Endothelial cell of umbilical vein (primary cell): ENCODE measurements around the gene LCMT2. TPM values are rescaled to one million over a fixed set of nuclear protein-coding genes. Genes with fewer than 3 reads are reported as not detected.

ENCODE experiments used
- Bru-seq: library from RNA; stranded (reverse); fragments of 400-500 nt; gene quantifications from one replicate; lab custom pipeline; 2021; lab: Mats Ljungman, UMichigan
- BruChase-seq, 2 experiments: library from RNA; stranded (reverse); fragments of 400-500 nt; gene quantifications; one replicate each; lab custom pipeline; 2021; lab: Mats Ljungman, UMichigan
- BruUV-seq: library from RNA; stranded (reverse); fragments of 400-500 nt; replicated peaks from 2 replicates; lab custom pipeline; 2021; lab: Mats Ljungman, UMichigan
- CTCF ChIA-PET: fragments of 300-600, 350-600 bp; sonication (Branson Sonifier 250); formaldehyde crosslinking; loops from one replicate; lab custom pipeline; 2021; ENCODE audit warnings: antibody characterized with exemption, inconsistent platforms; lab: Charles Lee
- POLR2A ChIA-PET: fragments of 300-600, 350-600 bp; sonication (Branson Sonifier 250); formaldehyde crosslinking; loops from one replicate; lab custom pipeline; 2021; ENCODE audit warnings: antibody characterized with exemption, inconsistent platforms; lab: Charles Lee
- DNase-seq: peaks from one replicate; pipeline ENCODE4 v3.0.0-alpha.2; 2011; ENCODE audit warnings: low read depth, low spot score
- FAIRE-seq: peaks from 2 replicates; lab custom pipeline; 2011; peaks lifted over from hg19 to GRCh38; lab: Jason Lieb, UNC
- H2AFZ ChIP-seq: 2 replicates; pipeline ENCODE4 v1.6.0; 2012; ENCODE audit warnings: low read depth, low read length, control low read depth, inconsistent platforms
- H3K27ac ChIP-seq: 2 replicates; pipeline ENCODE4 v1.5.1; 2011; ENCODE audit warnings: low read depth, mild to moderate bottlenecking, control low read depth, low read length, moderate library complexity; ENCODE audit not compliant: insufficient read depth
- H3K27me3 ChIP-seq, 2 experiments: 2 replicates each; pipeline versions ENCODE4 v1.6.0 to v1.6.1; 2011; ENCODE audit warnings: low read length in 2 of 2, mixed read lengths in 1 of 2; ENCODE audit not compliant: control insufficient read depth in 2 of 2, insufficient read depth in 2 of 2
- H3K36me3 ChIP-seq, 2 experiments: 2 replicates in 1 of 2; 3 replicates in 1 of 2; pipeline ENCODE4 v1.5.1; 2011; ENCODE audit warnings: low read length in 2 of 2, mild to moderate bottlenecking in 1 of 2, moderate library complexity in 1 of 2; ENCODE audit not compliant: control insufficient read depth in 2 of 2, insufficient read depth in 2 of 2; ENCODE audit errors: extremely low read depth in 1 of 2
- H3K4me1 ChIP-seq: 3 replicates; pipeline ENCODE4 v1.5.1; 2011; ENCODE audit warnings: mild to moderate bottlenecking, low read length; ENCODE audit not compliant: control insufficient read depth, insufficient read depth; ENCODE audit errors: extremely low read depth
- H3K4me2 ChIP-seq: 2 replicates; pipeline ENCODE4 v1.6.1; 2011; ENCODE audit warnings: low read length, control low read depth, mixed read lengths; ENCODE audit not compliant: insufficient read depth
- H3K4me3 ChIP-seq, 3 experiments: fragments of 200-600 bp in 1 of 3; sonication (generic), shearing (Covaris generic) in 1 of 3; replicated peaks in 1 of 3; 2 replicates each; pipeline ENCODE4 v1.5.1; 2011 to 2016; ENCODE audit warnings: control low read depth in 3 of 3, low read length in 3 of 3, mild to moderate bottlenecking in 2 of 3, inconsistent platforms in 1 of 3, low read depth in 1 of 3, moderate library complexity in 1 of 3; ENCODE audit not compliant: insufficient read depth in 1 of 3
- H3K79me2 ChIP-seq: 2 replicates; pipeline ENCODE4 v1.6.0; 2012; ENCODE audit warnings: low read length, inconsistent platforms; ENCODE audit not compliant: control insufficient read depth, insufficient read depth
- H3K9ac ChIP-seq: replicated peaks from 2 replicates; pipeline ENCODE3; 2011; ENCODE audit warnings: low read length, control low read depth; ENCODE audit not compliant: insufficient read depth; ENCODE audit errors: extremely low read depth
- H3K9me1 ChIP-seq: replicated peaks from 3 replicates; pipeline ENCODE4 v1.6.0; 2011; ENCODE audit warnings: mild to moderate bottlenecking, low read length; ENCODE audit not compliant: control insufficient read depth, insufficient read depth; ENCODE audit errors: extremely low read depth
- H3K9me3 ChIP-seq: replicated peaks from 2 replicates; pipeline ENCODE4 v1.5.1; 2012; ENCODE audit warnings: low read length, inconsistent platforms; ENCODE audit not compliant: control insufficient read depth, insufficient read depth
- H4K20me1 ChIP-seq: replicated peaks from 2 replicates; pipeline ENCODE3; 2011; ENCODE audit warnings: mild to moderate bottlenecking, low read length; ENCODE audit not compliant: control insufficient read depth, insufficient read depth; ENCODE audit errors: extremely low read depth
- CTCF ChIP-seq, 2 donors: IDR thresholded peaks; 1 replicate in 1 of 2; 2 replicates in 1 of 2; pipeline ENCODE4 v1.5.1; 2011; ENCODE audit warnings: low read length in 2 of 2, mild to moderate bottlenecking in 2 of 2, moderate library complexity in 2 of 2, control low read depth in 1 of 2, inconsistent platforms in 1 of 2, low read depth in 1 of 2; ENCODE audit not compliant: insufficient read depth in 1 of 2; ENCODE audit errors: extremely low read depth in 1 of 2
- EZH2 ChIP-seq: IDR thresholded peaks from 2 replicates; pipeline ENCODE4 v1.6.1; 2012; ENCODE audit warnings: borderline replicate concordance, low read depth, mild to moderate bottlenecking, moderate library complexity, low read length, inconsistent platforms; ENCODE audit not compliant: severe bottlenecking
- FOS ChIP-seq: IDR thresholded peaks from 2 replicates; pipeline ENCODE4 v1.6.1; 2011; ENCODE audit warnings: mild to moderate bottlenecking, low read length, moderate library complexity, borderline replicate concordance; ENCODE audit not compliant: insufficient read depth
- GATA2 ChIP-seq: IDR thresholded peaks from 2 replicates; pipeline ENCODE4 v1.7.0; 2011; ENCODE audit warnings: low read depth, mild to moderate bottlenecking, moderate library complexity, mixed read lengths, low read length; ENCODE audit not compliant: insufficient read length, insufficient read depth
- JUN ChIP-seq: IDR thresholded peaks from 2 replicates; pipeline ENCODE4 v1.6.1; 2011; ENCODE audit warnings: borderline replicate concordance, low read depth; ENCODE audit not compliant: insufficient read length, insufficient read depth
- MYC ChIP-seq: IDR thresholded peaks from one replicate; pipeline ENCODE4 v1.6.1; 2011; ENCODE audit warnings: mild to moderate bottlenecking, low read depth, low read length
- POLR2A ChIP-seq: IDR thresholded peaks from 2 replicates; pipeline ENCODE4 v1.6.1; 2012; ENCODE audit warnings: low read depth, mild to moderate bottlenecking, control low read depth, low read length
- POLR2AphosphoS5 ChIP-seq: IDR thresholded peaks from 2 replicates; pipeline ENCODE4 v1.6.1; 2012; ENCODE audit warnings: low read depth, mild to moderate bottlenecking, control low read depth, low read length, moderate library complexity; ENCODE audit not compliant: insufficient read depth
- dilution Hi-C: fragments of 300-500 bp; cut with MboI; formaldehyde crosslinking; loops from one replicate; pipeline ENCODE4 v1.15.0; 2019; ENCODE audit warnings: low sequenced_read_pairs; ENCODE audit not compliant: extremely low pct_ligation_motif_present
- intact Hi-C: fragments of 100-400 bp; cut with micrococcal nuclease; formaldehyde crosslinking; loops from one replicate; pipeline ENCODE4 v1.10.0; 2022
- long read RNA-seq: library from polyadenylated mRNA; stranded (forward); transcript quantifications from one replicate; pipeline ENCODE4 v2.0.0, GENCODE V29; 2021
- polyA minus RNA-seq, 3 experiments: library from RNA; depleted of rRNA, polyadenylated mRNA; stranded (reverse); fragments of >200 nt; gene quantifications; 1 replicate in 1 of 3; 2 replicates in 2 of 3; pipeline ENCODE4 v1.2.3, GENCODE V29; 2011
- polyA plus RNA-seq, 4 experiments: library from polyadenylated mRNA; depleted of rRNA in 3 of 4; stranded (reverse) in 3 of 4; unstranded in 1 of 4; fragments of >200 nt; gene quantifications; 2 replicates each; pipeline versions ENCODE4 v1.2.1 to v1.2.3, GENCODE V29; 2011 to 2012; ENCODE audit warnings: missing spikeins in 1 of 4
- total RNA-seq: library from RNA; stranded (reverse); gene quantifications from 2 replicates; pipeline ENCODE4 v1.2.3, GENCODE V29; 2021
- TF ChIP-seq, protein P1 (sequence below): IDR thresholded peaks from 2 replicates; pipeline ENCODE4 v1.6.1; 2011; ENCODE audit not compliant: insufficient read depth, insufficient read length

LCMT2 gene, protein sequence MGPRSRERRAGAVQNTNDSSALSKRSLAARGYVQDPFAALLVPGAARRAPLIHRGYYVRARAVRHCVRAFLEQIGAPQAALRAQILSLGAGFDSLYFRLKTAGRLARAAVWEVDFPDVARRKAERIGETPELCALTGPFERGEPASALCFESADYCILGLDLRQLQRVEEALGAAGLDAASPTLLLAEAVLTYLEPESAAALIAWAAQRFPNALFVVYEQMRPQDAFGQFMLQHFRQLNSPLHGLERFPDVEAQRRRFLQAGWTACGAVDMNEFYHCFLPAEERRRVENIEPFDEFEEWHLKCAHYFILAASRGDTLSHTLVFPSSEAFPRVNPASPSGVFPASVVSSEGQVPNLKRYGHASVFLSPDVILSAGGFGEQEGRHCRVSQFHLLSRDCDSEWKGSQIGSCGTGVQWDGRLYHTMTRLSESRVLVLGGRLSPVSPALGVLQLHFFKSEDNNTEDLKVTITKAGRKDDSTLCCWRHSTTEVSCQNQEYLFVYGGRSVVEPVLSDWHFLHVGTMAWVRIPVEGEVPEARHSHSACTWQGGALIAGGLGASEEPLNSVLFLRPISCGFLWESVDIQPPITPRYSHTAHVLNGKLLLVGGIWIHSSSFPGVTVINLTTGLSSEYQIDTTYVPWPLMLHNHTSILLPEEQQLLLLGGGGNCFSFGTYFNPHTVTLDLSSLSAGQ
- total RNA-seq = 5.0 and 6.1 TPM in 2 replicates
- 4.1 and 4.7 TPM in 2 replicates for polyA plus RNA-seq
- polyA plus RNA-seq (2011; cell fraction: cytosol; rRNA removed) = 3.6 and 4.2 TPM in 2 replicates
- 2.9 and 3.6 TPM in 2 replicates for polyA plus RNA-seq (2011; cell fraction: nucleus; rRNA removed)
- 2.7 and 4.2 TPM in 2 replicates for polyA plus RNA-seq (2012)
- polyA minus RNA-seq = 13.0 and 13.7 TPM in 2 replicates
- 16.1 TPM for polyA minus RNA-seq (2011; cell fraction: cytosol; rRNA and poly(A)+ RNA removed)
- polyA minus RNA-seq (2011; cell fraction: nucleus; rRNA and poly(A)+ RNA removed) = 4.4 and 8.1 TPM in 2 replicates
- Bru-seq, nascent RNA = percentile 55 among the genes with signal in this experiment
- BruChase-seq, experiment 1, labeled RNA remaining after a 6-hour chase = percentile 14 among the genes with signal in this experiment
- percentile 48 among the genes with signal in this experiment for BruChase-seq, experiment 2, labeled RNA remaining after a 2-hour chase
- long read RNA-seq, full-length matches to known transcripts = 13 of 13 reads
- long read RNA-seq, partial matches to known transcripts = 0 of 13 reads
- long read RNA-seq, other reads (novel, unspliced or antisense) = 0 of 13 reads

DNA sequence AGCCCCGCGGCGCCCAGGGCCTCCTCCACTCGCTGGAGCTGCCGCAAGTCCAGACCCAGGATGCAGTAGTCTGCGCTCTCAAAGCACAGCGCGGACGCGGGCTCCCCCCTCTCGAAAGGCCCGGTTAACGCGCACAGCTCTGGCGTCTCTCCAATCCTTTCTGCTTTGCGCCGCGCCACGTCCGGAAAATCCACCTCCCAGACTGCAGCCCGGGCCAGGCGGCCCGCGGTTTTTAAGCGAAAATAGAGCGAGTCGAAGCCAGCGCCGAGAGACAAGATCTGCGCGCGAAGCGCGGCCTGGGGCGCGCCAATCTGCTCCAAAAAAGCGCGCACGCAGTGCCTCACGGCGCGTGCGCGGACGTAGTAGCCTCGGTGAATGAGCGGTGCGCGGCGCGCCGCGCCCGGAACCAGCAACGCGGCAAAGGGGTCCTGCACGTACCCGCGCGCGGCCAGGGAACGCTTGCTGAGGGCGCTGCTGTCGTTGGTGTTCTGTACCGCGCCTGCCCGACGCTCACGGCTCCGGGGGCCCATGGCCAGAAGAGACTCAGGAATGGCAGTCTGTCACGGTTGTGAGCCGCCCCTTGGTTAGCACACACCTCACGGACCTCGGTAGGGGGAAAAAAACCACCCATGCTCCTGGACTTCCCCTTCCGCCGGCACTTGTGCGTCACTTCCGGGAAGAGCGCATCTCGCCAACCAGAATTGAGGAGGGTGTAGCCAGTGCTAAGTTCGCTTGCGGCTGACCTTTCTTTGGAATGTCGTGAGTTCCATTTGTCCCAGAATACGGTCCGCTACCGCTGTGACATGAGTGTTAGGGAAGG, at the start of gene LCMT2:
LCMT2 (minus strand) TSS at position 614 of the 820 bp plus-strand sequence; CDS start at position 530, 84 bp downstream.
- BruUV-seq = TSS peak; percentile 48
- H3K27ac ChIP-seq = peak within 1 kb of the TSS; percentile 74
- H3K79me2 ChIP-seq = no peaks in the 10 kb centered on the region
- peak within 1 kb of the TSS; percentile 86 for H2AFZ ChIP-seq
- DNase-seq = peak; percentile 93
- peaks cover 11% of the 10 kb centered on the region for H3K4me1 ChIP-seq
- H3K9me1 ChIP-seq = no peaks in the 10 kb centered on the region
- H4K20me1 ChIP-seq = no peaks in the 10 kb centered on the region
- intact Hi-C loops (no loop called here), dilution Hi-C loops (no loop called here)
- ChIA-PET POLR2A (no interaction called here), CTCF (interaction anchor here (1.2 kb wide), 1 partner anchor 105 kb away, joined by 3 read pairs; no protein-coding TSS in a partner anchor)
- H3K9ac ChIP-seq = peak within 1 kb of the TSS; percentile 68
- H3K9me3 ChIP-seq = no peaks in the 10 kb centered on the region
- FAIRE-seq = peak; percentile 97
- no peak for TF ChIP-seq JUN
- TF ChIP-seq POLR2AphosphoS5 = peak; percentile 55
- peak; percentile 55 for TF ChIP-seq POLR2A
- TF ChIP-seq MYC = no peak
- no peak for TF ChIP-seq GATA2
- no peak for TF ChIP-seq FOS
- TF ChIP-seq CTCF (IDR thresholded peaks at IDR 0.05; ENCODE audit: extremely low read depth in 1 of 2, insufficient read depth in 1 of 2, low read depth in 1 of 2, low read length in 2 of 2) = no peak
- no peak for TF ChIP-seq EZH2
- TF ChIP-seq, protein P1, sequence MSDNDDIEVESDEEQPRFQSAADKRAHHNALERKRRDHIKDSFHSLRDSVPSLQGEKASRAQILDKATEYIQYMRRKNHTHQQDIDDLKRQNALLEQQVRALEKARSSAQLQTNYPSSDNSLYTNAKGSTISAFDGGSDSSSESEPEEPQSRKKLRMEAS = peak; percentile 6
- peak within 1 kb of the TSS; percentile 70 for H3K4me2 ChIP-seq
- no peaks in the 10 kb centered on the region for H3K36me3 ChIP-seq
- peaks cover 0 to 2% of the 10 kb centered on the region in 2 experiments for H3K27me3 ChIP-seq
- H3K4me3 ChIP-seq = peak within 1 kb of the TSS; percentile 62 to 71 (median 69)
